ENCODE measurements around the gene SEMA4D.

The SEMA4D gene

DNA sequence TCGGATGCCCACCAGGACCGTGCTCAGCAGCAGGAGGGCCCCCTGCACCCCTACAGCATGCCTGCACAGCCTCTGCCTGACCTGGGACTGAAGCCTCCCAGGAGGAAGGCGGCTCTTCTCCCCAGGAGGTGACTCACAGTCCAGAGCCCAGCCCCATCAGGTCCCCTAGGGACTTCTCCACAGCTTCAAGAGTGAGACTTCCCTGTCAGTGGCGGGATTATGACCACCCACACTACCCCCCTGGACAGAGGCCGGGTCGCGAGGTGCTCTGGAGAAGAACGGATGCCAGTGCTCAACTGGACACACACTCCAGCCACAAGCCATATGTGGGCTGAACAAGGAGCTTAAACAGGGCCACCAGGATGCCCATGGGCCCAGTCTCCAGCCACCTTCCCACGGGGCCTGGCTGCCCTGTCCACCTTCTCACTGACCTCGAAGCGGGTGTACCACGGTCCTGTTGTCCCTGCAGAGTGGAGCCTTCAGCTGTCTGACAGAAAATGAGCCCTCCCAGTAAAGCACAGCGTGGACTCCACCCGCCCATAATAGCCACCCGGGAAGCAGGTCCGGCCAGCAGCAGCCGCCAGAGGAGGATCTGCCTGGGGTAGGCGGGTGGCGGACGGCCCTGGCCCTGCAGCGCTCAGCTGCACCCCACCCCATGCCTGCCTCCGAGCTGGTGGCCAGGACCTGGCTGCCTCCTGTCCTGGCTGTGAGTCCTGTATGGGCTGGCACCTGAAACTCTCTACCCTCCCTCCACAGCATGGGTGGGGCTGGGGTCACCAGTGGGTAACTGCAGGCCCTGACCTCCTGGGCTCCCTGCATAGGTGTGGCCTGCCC lies 54.7 kb downstream of the SEMA4D start:
- no peak for DNase-seq

DNA sequence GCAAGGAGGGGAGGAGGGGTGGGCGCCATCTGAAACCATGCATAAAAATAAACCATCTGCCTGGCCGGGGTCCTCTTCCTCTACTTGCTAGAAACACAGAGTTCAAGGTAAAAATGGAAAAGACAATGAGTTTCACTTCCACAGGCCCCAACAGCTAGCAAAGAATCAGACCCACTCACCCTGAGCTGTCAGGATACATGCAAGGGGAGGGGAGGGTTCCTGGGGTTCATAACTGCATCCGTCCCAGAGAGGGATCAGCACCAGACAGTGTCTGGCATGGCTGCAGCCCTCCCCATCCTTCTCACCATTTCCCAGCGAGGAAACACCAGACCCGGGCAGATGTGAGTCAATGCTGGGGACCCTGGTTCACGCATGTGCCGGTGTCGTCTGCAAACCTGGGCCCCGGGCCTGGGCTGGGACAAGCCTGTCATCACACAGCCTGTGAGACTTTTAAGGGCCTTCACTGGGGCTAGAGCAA lies 55.4 kb downstream of the SEMA4D start:
- no peak for DNase-seq

DNA sequence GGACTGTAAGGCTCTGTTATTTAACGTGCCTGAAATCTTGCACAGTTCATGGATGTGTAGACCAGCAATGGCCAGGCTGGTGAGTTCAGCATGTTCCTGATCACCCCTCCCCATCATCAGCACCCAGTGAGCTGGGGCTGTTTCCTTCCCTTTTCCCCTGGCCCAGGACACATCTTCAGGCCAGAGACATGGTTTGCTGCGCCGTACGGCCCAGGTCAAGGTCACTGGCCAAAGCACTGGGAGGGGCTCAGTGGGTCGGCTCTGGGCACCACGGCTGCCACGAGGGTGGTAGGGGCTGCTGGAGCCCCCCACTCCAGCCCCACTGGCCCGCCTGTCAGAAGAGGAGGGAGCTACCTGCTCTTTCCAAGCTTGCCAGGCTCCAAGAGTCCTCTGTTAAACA lies 55.9 kb downstream of the SEMA4D start:
- DNase-seq, result no peak

DNA sequence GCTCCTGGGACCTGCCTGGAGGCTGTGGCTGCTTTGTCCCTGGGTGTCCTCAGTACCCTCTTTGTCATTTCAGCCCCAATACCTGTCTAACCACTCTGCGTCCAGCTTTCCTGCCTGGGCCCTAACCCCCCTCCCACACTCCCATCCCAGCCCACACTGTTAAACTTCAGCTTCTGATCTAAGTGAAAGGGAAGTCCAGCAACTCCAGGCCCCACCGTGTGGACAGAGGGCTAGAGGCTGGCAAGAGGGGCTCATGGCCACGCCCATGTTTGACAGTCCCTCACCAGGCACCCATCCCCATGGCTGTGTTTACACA lies 56.3 kb downstream of the SEMA4D start:
- DNase-seq, result no peak

DNA sequence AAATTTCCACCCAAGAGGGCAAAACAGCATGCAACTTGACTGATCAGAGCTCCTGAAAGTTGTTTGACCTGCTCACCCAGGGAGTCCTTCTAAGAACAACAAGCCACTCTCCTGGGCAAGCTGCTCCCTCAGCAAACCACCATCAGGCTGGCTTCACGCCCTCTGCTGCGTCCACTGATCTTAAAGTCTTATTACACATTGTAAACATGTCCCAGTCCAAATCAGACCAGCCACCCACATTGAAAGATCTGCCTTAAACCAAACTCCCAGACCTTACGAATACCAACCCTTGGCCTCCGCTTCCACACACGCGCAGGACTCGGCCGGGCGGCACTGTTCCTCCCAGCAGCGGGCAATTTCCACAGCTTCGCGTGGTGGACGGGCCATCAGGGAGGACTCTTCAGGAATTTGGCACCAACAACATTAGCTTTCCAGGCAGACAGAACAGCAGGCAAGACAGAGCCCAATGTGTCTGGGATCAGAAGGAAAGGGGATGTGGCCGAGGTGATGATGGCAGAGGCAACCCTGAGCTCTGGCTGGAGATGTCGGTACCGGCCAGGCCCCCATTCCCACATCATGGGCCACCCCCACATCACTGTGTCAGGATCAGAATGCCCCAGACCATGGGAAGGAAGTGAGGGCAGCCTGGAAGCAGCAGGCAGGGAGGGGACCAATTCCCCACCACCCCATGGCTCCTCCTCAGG lies 56.8 kb downstream of the SEMA4D start:
- no peak for DNase-seq

DNA sequence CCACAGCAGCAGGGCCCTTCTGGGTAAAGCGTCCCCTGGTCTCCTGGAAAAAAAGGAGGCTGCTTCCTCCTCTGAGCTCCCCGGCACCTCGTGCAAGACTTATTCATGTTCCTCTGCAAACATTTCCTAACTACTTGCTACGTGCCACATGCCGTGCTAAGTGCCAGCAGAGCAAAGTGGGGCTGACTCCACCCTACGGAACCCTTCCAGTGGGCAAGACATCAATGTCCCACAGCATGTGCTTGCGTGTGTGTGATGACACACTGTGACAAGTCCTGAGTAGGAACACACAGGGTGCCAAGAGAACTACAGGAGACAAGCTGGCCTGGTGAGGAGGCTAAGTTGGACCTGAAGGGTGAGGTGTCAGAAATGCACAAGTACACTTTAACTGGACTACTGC lies 57.4 kb downstream of the SEMA4D start:
- no peak for DNase-seq

DNA sequence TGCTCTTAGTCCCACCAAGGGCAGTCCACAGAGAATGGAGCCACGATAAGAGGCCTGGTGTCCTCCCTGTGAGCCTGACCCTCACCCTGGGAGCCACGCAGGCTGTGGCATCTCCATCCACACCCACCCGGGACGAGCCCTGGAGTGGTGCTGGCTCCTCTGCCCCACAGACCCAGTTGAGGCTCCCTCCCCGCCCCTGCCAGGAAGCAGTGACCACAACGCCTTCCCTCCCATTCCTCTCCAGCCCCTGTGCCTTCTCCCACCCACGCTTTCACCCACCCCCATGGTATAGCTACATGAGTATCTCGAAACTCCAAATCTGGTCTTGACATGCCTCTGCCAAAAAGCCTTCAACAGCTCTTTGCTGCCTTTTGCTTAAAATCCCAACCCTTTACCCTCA lies 57.9 kb downstream of the SEMA4D start:
- no peak for DNase-seq

DNA sequence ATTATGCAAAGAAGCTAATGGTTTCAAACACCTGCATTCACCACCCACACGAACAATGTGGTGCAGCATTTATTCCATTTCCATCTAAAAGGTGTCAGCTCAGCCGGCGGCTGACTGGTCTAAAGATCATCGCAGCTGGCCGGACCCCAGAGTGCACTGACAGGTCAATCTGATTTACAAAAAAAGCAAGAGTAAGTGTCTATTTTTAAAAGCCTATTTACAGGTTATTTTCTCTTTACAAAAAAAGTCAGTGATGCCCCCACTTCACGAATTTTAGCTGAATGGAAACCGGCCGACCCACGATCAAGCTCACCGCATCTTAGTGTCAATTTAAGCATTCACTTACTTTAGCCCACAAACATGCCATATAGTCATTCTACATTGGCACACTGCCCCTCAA lies 58.3 kb downstream of the SEMA4D start:
- DNase-seq, result no peak

DNA sequence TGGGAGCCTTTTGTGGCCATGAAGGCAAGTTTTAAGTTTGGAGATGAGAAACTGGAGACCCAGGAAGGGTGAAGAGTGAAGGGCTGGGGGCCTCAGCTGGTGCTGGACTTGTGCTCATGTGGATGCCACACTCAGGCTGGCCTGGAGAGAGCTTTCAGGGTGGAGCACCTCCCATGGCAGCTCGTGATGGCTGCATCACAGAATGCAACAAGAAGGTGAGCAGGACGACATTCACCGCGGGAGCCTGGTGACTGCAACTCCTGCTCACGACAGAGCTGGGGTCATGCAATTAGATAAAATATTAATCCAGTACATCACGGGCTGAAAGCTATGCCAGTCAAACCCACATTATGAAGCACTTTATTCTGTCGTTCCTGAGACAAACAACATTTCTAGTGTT lies 59.7 kb downstream of the SEMA4D start:
- no peak for DNase-seq

DNA sequence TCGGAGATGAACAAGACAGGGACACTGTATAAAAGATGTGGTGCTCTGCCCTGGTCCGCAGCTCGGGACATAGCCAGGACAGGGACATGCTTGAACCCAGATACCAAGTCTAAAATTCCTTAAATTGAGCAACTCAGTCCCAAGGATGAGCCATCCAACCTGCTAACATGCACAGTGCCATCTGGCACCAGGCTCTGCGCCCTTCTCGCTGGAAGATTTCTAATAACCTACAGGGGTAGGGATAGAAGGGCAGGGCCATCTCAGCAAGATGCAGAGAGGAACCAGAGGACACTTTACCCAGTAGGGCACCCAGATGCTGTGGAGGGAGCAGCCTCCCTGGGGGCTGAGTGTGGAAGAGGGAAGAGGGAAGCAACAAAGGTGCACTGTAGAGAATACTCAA lies 60.1 kb downstream of the SEMA4D start:
- DNase-seq, result no peak

DNA sequence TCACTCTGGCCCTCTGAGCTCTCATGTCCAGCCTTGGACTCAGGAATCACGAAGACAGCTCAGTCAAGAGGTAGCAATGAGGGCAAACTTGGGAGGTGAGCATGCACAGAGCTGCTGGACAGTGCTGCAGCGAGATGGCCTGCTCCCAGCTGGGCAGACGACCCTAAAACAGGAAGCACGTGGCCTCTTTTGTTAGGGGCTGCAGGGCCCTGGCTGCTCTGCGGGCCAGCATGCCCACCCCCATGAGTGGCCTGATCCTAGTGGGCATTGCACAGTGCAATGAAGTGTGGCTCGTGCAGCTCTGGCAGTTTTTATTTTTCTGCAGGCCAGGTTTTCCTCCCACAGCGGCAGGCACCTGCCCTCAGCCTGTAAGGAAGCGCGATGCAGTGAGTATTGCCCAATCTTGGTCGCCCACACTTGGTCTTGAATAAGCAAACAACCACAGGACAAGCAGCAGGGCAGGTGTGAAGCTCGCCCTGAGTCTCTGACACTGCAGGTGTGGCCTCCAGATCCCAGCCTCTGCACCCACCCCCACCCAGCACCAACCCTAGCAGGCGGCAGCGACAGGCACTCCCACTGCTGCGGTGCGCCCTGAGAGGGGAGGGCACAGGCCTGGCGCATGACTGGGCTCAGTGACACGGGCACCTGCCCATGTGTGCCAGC lies 60.8 kb downstream of the SEMA4D start:
- peak; percentile 77 for DNase-seq

DNA sequence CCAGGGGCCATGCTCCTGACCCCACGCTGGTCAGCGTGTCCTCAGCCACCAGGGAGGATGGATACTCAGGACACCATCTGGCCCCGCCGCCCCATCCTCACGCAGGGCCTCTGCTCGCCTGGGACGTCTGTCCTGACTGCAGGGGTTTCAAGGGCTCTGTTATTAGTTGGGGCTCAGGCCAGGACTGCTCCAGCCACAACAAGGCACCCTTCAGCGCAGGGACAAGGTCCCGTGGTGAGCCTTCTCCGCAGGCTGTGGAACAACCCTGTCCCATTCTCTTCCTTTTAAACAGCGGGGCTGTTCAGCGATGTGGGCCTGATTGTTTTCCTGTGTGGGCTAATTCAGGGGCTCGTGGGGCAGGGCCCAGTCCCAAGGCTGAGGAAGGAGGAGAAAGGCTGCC lies 61.6 kb downstream of the SEMA4D start:
- no peak for DNase-seq

DNA sequence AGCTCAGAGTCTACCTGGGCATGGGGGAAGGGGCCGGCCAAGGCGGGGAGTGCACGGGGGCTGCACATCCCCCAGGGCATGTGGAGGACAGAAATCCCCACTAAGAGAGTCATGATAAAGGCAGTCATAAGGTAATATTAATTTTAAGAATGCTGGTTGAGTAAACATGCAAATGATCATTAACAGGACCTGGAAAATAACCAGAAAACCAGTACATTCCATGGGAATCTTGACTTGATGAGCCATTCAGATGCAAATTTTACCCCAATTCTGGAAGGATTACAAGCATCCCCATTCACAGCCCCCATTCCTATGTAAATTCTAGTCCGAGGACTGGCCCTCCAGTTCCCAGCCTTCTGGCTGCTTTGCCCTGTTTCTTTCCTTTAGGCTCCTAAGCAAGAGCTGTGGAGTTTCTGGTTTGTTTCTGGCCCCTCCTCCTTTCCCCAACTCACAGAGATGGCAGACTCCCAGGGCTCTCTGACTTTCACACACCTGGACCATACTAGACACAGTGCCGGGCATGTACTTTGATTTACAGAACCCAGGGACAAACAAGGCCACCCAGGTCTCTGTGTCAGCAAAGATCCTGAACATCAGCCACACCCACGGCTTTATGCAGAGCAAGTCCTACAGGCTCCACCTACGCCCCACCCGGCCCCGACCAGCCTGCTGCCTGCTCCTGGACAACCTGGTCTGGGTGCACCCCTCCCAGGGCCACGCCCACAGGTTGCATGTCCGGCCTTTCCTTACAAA lies 62.7 kb downstream of the SEMA4D start:
- no peak for DNase-seq

DNA sequence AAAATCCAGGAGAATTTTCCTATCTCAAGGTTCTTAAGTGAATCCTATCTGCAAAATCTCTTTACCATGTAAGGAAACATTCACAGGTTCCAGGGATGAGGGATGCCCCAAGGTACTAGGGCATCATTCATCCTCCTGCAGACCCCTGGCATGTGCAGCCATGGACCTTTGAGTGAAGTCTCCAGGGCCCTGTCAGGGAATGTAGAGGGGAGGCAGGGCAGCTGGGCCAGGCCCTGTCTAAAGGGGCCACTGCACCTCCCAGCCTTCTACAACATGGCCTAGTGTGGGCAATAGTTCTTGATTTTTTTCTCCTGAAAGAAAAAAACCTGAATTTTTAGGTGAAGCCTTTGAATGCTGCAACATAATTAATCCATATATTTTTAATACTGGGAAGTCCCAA lies 63.3 kb downstream of the SEMA4D start:
- DNase-seq, result no peak

DNA sequence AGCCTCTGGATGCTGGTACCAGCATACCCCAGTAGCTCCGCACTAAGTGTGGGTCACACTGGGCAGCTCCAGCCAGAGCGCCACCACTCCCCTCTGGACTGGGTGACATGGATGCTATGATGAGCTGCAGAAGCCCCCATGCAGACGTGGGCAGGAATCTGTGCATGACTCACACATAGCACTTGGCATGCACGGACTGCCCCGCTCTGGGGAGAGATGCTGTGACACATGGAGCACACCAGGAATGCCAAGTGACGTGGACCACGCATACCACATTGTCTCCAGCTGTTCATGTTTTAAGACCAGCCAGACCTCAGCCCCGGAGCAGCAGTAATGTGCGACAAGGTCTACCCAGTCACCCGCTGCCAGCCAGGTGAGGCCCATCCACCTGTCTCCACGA lies 64.1 kb downstream of the SEMA4D start:
- no peak for DNase-seq

DNA sequence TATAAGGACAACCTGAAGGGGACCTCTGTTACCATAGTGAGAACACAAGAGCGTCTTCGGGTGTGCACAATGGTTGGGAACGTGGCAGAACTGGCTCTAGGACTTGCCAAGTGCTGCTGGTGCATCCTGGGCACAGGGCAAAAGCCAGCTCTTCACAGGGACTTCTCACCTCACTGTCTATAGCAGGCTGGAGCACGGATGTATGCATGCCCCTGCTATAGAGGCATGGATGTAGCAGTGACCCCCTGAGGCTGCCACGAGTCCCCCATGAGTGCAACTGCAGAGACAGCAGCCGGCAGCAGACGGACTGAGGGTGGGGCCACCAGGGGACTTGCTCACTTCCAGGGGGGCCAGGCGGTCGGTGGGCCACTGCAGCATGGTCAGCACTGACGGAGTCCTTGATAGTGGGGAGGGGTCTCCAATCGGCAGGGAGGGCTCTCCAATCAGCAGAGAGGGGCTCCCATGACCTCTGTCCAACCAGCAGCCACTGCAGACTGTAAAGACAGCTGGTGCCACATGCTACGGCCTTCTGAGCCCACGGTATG lies 64.9 kb downstream of the SEMA4D start:
- DNase-seq, result no peak

DNA sequence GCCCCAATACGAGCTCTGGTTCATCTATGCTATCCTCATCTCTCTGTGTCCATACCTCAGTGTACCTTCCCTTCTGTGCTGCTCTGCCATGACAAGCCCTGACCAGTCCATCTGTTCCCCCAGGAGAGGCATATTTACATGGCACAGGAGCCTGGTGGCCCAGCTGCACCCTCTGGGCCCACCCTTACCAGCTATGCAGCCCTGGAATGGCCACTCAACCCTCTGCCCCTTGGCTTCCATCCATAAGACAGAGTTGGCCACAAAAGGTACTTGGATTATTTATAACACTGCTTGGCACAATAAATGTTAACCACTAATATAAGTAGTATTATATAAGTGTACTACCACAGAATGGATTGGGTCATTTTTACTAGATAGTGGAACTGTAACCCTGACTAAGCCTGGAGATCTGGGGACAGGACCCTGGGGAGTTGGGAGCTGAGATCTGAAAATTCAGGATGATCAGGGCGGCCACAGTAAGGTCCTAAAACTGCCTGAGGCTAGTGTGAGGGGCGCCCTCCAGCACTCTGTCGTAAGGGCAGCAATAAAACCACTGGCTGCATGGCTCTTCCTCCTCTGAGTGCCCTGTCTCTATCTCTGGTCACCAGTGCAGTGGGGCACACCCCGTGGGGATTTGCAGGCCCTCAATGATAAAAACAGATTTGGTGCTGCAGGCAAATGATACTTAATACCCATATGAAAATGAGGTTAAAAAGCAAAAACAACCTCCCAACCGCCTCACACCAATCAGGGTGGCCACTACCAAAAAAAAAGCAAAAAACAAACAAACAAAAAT lies 65.8 kb downstream of the SEMA4D start:
- no peak for DNase-seq

DNA sequence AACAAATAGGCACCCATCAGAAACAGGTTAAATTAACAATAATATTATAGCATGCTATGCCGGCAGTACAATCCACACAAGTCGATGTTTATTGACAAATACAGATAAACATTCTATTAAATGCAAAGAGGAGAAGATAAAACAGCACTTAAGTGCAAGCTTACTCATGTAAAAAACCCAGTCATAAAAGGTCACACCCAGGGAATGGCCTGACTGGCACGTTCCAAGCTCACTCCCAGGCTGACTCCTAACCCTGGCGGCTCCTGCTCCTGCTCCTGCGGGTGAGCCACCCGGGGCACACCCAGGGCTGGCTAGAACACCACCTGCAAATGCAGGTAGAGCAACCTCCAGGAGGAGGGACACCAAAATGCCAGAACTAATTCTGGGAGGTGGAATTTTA lies 66.9 kb downstream of the SEMA4D start:
- DNase-seq, result no peak

DNA sequence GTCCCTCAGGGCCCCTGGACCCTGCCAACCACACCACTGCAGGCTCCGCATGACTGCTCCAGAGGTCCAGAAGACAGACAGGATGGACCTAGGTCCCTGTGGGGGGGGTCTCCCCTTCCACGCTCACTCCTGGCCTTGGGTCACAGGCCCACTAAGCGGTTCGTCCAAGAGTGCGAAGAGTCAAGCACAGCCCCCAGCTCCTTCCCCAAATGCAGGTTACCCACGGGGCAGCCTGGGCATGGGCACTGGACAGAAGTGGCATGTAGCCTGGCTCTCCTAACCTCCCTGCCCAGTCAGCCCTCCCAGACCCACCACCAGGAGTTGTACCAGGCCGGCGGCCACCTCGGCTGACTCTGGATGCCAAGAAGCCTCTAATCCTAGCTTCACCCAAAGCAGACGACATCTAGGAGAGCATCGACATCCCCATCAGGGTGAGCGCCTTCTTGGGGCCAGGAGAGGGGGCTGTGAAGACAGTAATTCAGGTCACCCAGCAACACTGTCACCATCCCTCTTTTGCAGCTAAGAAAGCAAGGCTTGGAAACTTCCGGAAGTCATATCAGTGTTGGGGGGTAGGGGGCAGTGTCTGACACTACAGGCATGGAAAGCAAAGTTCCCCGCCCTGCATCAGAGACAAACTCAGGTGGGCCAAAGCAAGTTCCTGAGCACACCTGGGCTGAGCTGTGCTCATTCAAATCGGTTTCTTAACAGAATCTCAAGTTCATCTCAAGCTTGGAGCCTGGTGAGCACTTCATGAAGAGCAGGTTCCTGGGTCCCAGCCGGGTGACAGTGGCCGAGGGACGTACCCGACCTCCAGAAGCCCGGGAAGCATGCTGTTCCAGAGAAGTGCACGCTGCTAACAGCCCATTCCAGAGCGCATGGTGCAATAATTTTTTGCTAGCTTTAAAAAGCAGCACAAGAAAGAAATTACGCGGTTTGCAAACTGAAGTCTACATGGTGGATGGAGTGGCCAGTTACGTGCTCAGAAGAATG lies 68.7 kb downstream of the SEMA4D start:
- peak; percentile 71 for DNase-seq

DNA sequence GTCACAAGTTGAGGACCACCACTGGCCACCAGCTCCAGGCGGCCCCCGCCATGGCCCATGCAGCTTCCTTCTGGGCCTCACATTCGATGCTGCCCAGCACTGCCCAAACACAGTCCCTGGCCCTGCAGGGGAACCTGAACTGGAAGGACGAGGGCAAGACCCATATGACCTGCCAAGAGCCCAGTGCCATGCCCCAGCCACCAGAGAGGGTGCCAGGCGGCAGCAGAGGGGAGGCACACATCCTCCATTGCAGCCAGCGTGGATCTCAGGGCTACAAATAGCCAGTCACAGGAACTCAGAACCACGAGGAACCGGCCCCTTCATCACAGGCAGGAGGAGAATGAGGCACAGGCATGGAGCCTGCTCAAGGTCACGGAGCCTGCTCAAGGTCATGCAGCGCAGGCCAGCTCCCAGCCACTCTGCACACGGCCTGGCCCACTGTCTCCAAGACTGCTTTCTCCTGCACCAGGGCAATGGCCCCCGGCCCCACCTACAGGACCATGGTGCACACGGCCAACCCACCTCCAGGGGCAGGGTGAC lies 69.6 kb downstream of the SEMA4D start:
- no peak for DNase-seq
